Measurements from ENCODE around the gene RRP7A.

- TF ChIP-seq, protein P1, sequence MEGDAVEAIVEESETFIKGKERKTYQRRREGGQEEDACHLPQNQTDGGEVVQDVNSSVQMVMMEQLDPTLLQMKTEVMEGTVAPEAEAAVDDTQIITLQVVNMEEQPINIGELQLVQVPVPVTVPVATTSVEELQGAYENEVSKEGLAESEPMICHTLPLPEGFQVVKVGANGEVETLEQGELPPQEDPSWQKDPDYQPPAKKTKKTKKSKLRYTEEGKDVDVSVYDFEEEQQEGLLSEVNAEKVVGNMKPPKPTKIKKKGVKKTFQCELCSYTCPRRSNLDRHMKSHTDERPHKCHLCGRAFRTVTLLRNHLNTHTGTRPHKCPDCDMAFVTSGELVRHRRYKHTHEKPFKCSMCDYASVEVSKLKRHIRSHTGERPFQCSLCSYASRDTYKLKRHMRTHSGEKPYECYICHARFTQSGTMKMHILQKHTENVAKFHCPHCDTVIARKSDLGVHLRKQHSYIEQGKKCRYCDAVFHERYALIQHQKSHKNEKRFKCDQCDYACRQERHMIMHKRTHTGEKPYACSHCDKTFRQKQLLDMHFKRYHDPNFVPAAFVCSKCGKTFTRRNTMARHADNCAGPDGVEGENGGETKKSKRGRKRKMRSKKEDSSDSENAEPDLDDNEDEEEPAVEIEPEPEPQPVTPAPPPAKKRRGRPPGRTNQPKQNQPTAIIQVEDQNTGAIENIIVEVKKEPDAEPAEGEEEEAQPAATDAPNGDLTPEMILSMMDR (IDR thresholded peaks at IDR 0.05): no peak
- no peak for TF ChIP-seq ZFX (IDR thresholded peaks at IDR 0.05; ENCODE audit: borderline replicate concordance)
Observed at GRCh38 chr22:42522546-42522945, 3.0 kb upstream of the RRP7A start.

Data from 22Rv1 (cell line).